NCI-H345 (cell line): ENCODE measurements around the gene PRAC1.
"Not testable (repeated sequence)": the region's sequence is repeated elsewhere in the genome, so short reads cannot be mapped to it uniquely, and the experiment has no call there.

ENCODE experiments used
- DNase-seq: peaks from one replicate; lab custom pipeline; 2025; lab: John Stamatoyannopoulos, UW

PRAC1 gene

GRCh38 chr17:48726916-48727286 is 4.6 kb upstream of the PRAC1 start:
- DNase-seq: no peak

GRCh38 chr17:48726114-48726915 is 4.0 kb upstream of the PRAC1 start:
- DNase-seq: no peak

- no peak for DNase-seq
Measured at GRCh38 chr17:48725288-48726064, 3.2 kb upstream of the PRAC1 start.

GRCh38 chr17:48725004-48725287 is 2.6 kb upstream of the PRAC1 start:
- DNase-seq: no peak

- peak; percentile 65 for DNase-seq
Measured at GRCh38 chr17:48724251-48725003, 2.1 kb upstream of the PRAC1 start.

GRCh38 chr17:48723423-48724250 is 1.3 kb upstream of the PRAC1 start:
- no peak for DNase-seq

GRCh38 chr17:48722915-48723422 is 651 bp upstream of the PRAC1 start, which contains the start of gene PRAC2:
Gene PRAC2, plus strand, starts transcription at chr17:48723185. Its CDS starts 1,226 bp downstream, at chr17:48724411.
- no peak for DNase-seq

GRCh38 chr17:48721009-48721402 is 1.3 kb downstream of the PRAC1 start:
- DNase-seq: no peak

GRCh38 chr17:48720266-48721008 is 1.9 kb downstream of the PRAC1 start:
- peak; percentile 22 for DNase-seq

- no peak for DNase-seq
Measured at GRCh38 chr17:48719642-48720265, 2.6 kb downstream of the PRAC1 start.

- no peak for DNase-seq
Measured at GRCh38 chr17:48718761-48719641, 3.3 kb downstream of the PRAC1 start.

GRCh38 chr17:48718227-48718760 is 4.0 kb downstream of the PRAC1 start:
- no peak for DNase-seq

- DNase-seq: no peak
Measured at GRCh38 chr17:48717367-48718226, 4.7 kb downstream of the PRAC1 start.

GRCh38 chr17:48716549-48716948 is 5.8 kb downstream of the PRAC1 start:
- not testable (repeated sequence) for DNase-seq

GRCh38 chr17:48715496-48716399 is 6.6 kb downstream of the PRAC1 start:
- DNase-seq: no peak

GRCh38 chr17:48711128-48711527 is 11.2 kb downstream of the PRAC1 start:
- no peak for DNase-seq
